Smooth muscle cell (in vitro differentiated cells): ENCODE data around the gene RTKN2. TPM values are rescaled to one million over a fixed set of nuclear protein-coding genes. Genes with fewer than 3 reads are reported as not detected.

Source experiments
- DNase-seq: peaks from one replicate; lab custom pipeline; 2025; ENCODE audit not compliant: unreplicated experiment; lab: John Stamatoyannopoulos, UW
- H2AFZ ChIP-seq: fragments of 200-600 bp; sonication (generic); 2 replicates; pipeline ENCODE4 v1.6.0; 2016; ENCODE audit warnings: antibody characterized with exemption, low read depth, mild to moderate bottlenecking
- H3F3A ChIP-seq: fragments of 200-600 bp; sonication (generic); 2 replicates; pipeline ENCODE4 v1.6.0; 2017; ENCODE audit warnings: antibody characterized with exemption, low read depth
- H3K27ac ChIP-seq: fragments of 200-600 bp; sonication (generic); 2 replicates; pipeline ENCODE4 v1.5.1; 2016; ENCODE audit warnings: low read depth, mild to moderate bottlenecking
- H3K27me3 ChIP-seq: fragments of 200-600 bp; sonication (generic); 2 replicates; pipeline ENCODE4 v1.6.1; 2016; ENCODE audit warnings: low read depth, mild to moderate bottlenecking
- H3K36me3 ChIP-seq: fragments of 200-600 bp; sonication (generic); 2 replicates; pipeline ENCODE4 v1.5.1; 2016; ENCODE audit warnings: low read depth
- H3K4me1 ChIP-seq: fragments of 200-600 bp; sonication (generic); 2 replicates; pipeline ENCODE4 v1.5.1; 2016; ENCODE audit warnings: low read depth
- H3K4me2 ChIP-seq: fragments of 200-600 bp; sonication (generic); 2 replicates; pipeline ENCODE4 v1.6.0; 2016; ENCODE audit warnings: mild to moderate bottlenecking
- H3K4me3 ChIP-seq: fragments of 200-600 bp; sonication (generic); 2 replicates; pipeline ENCODE4 v1.5.1; 2016; ENCODE audit warnings: mild to moderate bottlenecking
- H3K79me2 ChIP-seq: fragments of 200-600 bp; sonication (generic); 2 replicates; pipeline ENCODE4 v1.6.0; 2016; ENCODE audit warnings: low read depth, mild to moderate bottlenecking
- H3K9ac ChIP-seq: fragments of 200-600 bp; sonication (generic); 2 replicates; pipeline ENCODE4 v1.6.0; 2016; ENCODE audit warnings: low read depth
- H3K9me3 ChIP-seq: fragments of 200-600 bp; sonication (generic); replicated peaks from 2 replicates; pipeline ENCODE4 v1.5.1; 2016; ENCODE audit warnings: low read depth
- H4K20me1 ChIP-seq: fragments of 200-600 bp; sonication (generic); 2 replicates; pipeline ENCODE4 v1.6.0; 2016; ENCODE audit warnings: low read depth
- WGBS: methylation state at CpG from one replicate; pipeline ENCODE4 v1.1.7; 2016; ENCODE audit warnings: low lambda C conversion rate; 5-methylcytosine and 5-hydroxymethylcytosine counted together
- polyA plus RNA-seq: library from polyadenylated mRNA; unstranded; fragments of >200 nt; fragmentation: Nextera tagmentation; extraction: Ambion mirVana; gene quantifications from 2 replicates; pipeline ENCODE4 v1.2.1, GENCODE V29; 2016
- total RNA-seq: library from RNA; depleted of rRNA; stranded (reverse); fragments of >200 nt; gene quantifications from 2 replicates; pipeline ENCODE4 v1.2.3, GENCODE V29; 2014
- TF ChIP-seq, protein P1 (sequence below): fragments of 200-600 bp; sonication (generic); IDR thresholded peaks from 2 replicates; pipeline ENCODE4 v1.5.1; 2017; ENCODE audit warnings: borderline replicate concordance, mild to moderate bottlenecking, antibody characterized with exemption; ENCODE audit not compliant: insufficient read depth, poor library complexity, severe bottlenecking

Gene RTKN2
- total and polyA plus RNA-seq, 2 experiments from 2014 or later: 1.6 to 4.9 TPM

DNA sequence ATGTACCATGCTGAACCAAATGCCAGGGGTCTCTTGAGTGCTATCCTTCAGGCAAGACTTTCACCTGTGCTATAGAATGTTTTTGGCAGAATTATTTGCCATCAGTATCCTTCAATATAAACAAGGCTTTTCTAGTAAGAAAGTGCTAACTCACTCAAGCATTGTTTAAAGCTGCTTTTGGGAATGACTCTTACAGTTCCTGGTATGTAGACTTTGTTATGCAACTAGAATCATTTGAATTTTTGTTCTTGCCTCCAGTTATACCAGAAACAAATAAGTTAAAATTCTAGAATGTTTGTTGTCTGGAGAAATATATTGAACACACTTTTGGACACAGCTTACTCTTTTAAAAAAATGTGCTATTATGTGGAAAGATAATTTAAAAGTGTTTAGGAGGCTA lies 39.5 kb upstream of the RTKN2 start:
- H4K20me1 ChIP-seq: no peaks in the 10 kb centered on the region
- no peak for DNase-seq
- no peak overlapping the region for H3K4me3 ChIP-seq
- no peaks in the 10 kb centered on the region for H3K4me1 ChIP-seq
- H2AFZ ChIP-seq: no peak overlapping the region
- TF ChIP-seq, protein P1, sequence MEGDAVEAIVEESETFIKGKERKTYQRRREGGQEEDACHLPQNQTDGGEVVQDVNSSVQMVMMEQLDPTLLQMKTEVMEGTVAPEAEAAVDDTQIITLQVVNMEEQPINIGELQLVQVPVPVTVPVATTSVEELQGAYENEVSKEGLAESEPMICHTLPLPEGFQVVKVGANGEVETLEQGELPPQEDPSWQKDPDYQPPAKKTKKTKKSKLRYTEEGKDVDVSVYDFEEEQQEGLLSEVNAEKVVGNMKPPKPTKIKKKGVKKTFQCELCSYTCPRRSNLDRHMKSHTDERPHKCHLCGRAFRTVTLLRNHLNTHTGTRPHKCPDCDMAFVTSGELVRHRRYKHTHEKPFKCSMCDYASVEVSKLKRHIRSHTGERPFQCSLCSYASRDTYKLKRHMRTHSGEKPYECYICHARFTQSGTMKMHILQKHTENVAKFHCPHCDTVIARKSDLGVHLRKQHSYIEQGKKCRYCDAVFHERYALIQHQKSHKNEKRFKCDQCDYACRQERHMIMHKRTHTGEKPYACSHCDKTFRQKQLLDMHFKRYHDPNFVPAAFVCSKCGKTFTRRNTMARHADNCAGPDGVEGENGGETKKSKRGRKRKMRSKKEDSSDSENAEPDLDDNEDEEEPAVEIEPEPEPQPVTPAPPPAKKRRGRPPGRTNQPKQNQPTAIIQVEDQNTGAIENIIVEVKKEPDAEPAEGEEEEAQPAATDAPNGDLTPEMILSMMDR: no peak
- H3K9ac ChIP-seq: no peak overlapping the region
- no peaks in the 10 kb centered on the region for H3F3A ChIP-seq
- H3K79me2 ChIP-seq: no peaks in the 10 kb centered on the region
- no peaks in the 10 kb centered on the region for H3K36me3 ChIP-seq
- H3K27ac ChIP-seq: no peak overlapping the region
- H3K4me2 ChIP-seq: no peak overlapping the region
- H3K27me3 ChIP-seq: no peaks in the 10 kb centered on the region
- H3K9me3 ChIP-seq: no peaks in the 10 kb centered on the region

DNA sequence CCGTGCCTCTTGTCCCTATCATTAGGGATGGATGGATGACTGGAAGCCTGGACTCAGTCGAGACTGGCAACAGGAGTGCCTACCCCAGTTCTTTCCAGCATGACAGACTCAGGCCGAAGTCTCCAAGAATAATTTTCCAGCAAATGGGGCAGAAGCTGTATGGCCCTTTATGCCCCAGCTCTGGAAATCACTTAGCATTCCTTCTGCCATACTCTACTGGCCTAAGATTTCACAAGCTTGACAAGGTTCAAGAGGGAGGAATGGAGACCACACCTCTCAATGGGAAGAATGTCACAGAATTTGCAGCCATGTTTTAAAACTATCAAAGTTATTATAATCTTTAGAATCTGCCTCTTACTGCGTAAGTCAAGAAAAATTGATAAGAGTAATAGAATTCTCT lies 39.0 kb upstream of the RTKN2 start:
- Histone ChIP-seq H3K9ac (no peak overlapping the region), H3K4me2 (no peak overlapping the region), H3F3A (no peaks in the 10 kb centered on the region), H3K79me2 (no peaks in the 10 kb centered on the region), H2AFZ (no peak overlapping the region), H4K20me1 (no peaks in the 10 kb centered on the region), H3K36me3 (no peaks in the 10 kb centered on the region), H3K4me3 (no peak overlapping the region), H3K27ac (no peak overlapping the region), H3K27me3 (no peaks in the 10 kb centered on the region), H3K9me3 (no peaks in the 10 kb centered on the region), H3K4me1 (no peaks in the 10 kb centered on the region)
- DNase-seq: no peak
- 71% methylated on average over 4 of the region's 4 CpGs for WGBS
- TF ChIP-seq, protein P1: no peak

DNA sequence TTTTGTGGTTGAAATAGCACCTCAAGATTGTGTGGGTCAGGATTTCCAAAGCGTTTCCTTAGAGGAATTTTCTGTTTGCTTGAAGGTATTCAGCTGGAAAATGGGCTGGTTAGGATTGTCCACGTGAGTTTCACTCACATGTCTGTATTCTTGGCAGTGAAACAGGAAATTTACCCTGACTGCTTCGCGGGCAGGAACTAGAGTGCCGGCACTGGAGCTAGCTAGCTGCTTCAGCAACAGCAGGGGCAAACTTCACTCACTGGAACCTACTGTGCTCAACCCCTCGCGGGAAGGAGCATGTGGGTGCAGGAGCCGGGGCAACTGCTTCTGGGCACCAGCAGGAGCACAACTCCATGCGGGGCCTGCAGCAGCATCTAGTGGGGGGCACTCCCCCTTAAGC lies 38.0 kb upstream of the RTKN2 start:
- no peaks in the 10 kb centered on the region for H3K4me1 ChIP-seq
- no peak overlapping the region for H3K4me3 ChIP-seq
- no peak overlapping the region for H3K4me2 ChIP-seq
- 86% methylated on average over 9 of the region's 9 CpGs for WGBS
- no peaks in the 10 kb centered on the region for H3F3A ChIP-seq
- no peaks in the 10 kb centered on the region for H3K79me2 ChIP-seq
- H2AFZ ChIP-seq: no peak overlapping the region
- TF ChIP-seq, protein P1: no peak
- no peak overlapping the region for H3K9ac ChIP-seq
- H3K27ac ChIP-seq: no peak overlapping the region
- DNase-seq: no peak
- H3K9me3 ChIP-seq: no peaks in the 10 kb centered on the region
- no peaks in the 10 kb centered on the region for H3K36me3 ChIP-seq
- no peaks in the 10 kb centered on the region for H3K27me3 ChIP-seq
- H4K20me1 ChIP-seq: no peaks in the 10 kb centered on the region

GRCh38 chr10:62305813-62306212 lies 37.2 kb upstream of the RTKN2 start:
- no peak overlapping the region for H3K9ac ChIP-seq
- H3K36me3 ChIP-seq: no peaks in the 10 kb centered on the region
- H3K79me2 ChIP-seq: no peaks in the 10 kb centered on the region
- no peak overlapping the region for H3K4me2 ChIP-seq
- no peaks in the 10 kb centered on the region for H3K4me1 ChIP-seq
- H3F3A ChIP-seq: no peaks in the 10 kb centered on the region
- DNase-seq: no peak
- H3K27ac ChIP-seq: no peak overlapping the region
- WGBS: 97% methylated on average over 1 of the region's 1 CpG
- TF ChIP-seq, protein P1: no peak
- no peaks in the 10 kb centered on the region for H3K9me3 ChIP-seq
- no peaks in the 10 kb centered on the region for H4K20me1 ChIP-seq
- no peak overlapping the region for H2AFZ ChIP-seq
- no peaks in the 10 kb centered on the region for H3K27me3 ChIP-seq
- H3K4me3 ChIP-seq: no peak overlapping the region
